Sigmoid colon (tissue), 4 donors: ENCODE measurements around the gene PTPRD.

Source experiments
- EP300 ChIP-seq, 4 donors: sonication (generic); formaldehyde crosslinking; IDR thresholded peaks; one replicate each; pipeline ENCODE4 v1.6.1; 2017; ENCODE audit warnings: antibody characterized with exemption in 4 of 4
- POLR2A ChIP-seq, 2 donors: fragments of 450-650 bp; IDR thresholded peaks; one replicate each; pipeline ENCODE4 v1.6.1; 2016; ENCODE audit warnings: antibody characterized with exemption in 2 of 2, mild to moderate bottlenecking in 2 of 2, moderate library complexity in 2 of 2
- POLR2AphosphoS5 ChIP-seq, 4 donors: sonication (generic); formaldehyde crosslinking; IDR thresholded peaks; one replicate each; pipeline ENCODE4 v1.6.1; 2017; ENCODE audit warnings: antibody characterized with exemption in 4 of 4
- TF ChIP-seq, protein P1 (sequence below), 4 experiments: fragments of 450-650 bp in 3 of 4; fragments of 200-600 bp in 1 of 4; IDR thresholded peaks; one replicate each; pipeline ENCODE4 v1.5.1; 2016 to 2019; ENCODE audit warnings: antibody characterized with exemption in 4 of 4, mild to moderate bottlenecking in 3 of 4, moderate library complexity in 2 of 4

DNA sequence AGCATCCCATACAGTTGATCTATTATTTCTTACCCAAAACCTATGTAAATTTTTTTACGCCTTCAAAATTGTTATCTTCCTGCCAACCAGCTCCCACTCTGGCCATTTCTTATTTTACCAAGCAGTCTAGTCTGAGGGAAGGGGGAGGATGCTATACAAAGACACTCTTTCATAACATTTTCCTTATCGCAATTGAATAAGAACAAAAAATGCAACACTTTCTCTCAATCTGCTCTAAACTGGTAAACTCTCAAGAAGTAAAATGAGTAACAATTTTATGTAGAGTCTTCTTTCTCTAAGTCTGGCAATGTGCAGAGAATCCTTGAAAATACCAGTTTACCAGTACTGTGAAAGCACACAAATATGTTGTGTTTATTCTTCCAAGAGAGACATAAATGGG is 1216.3 kb downstream of the PTPRD start:
- TF ChIP-seq, protein P1, sequence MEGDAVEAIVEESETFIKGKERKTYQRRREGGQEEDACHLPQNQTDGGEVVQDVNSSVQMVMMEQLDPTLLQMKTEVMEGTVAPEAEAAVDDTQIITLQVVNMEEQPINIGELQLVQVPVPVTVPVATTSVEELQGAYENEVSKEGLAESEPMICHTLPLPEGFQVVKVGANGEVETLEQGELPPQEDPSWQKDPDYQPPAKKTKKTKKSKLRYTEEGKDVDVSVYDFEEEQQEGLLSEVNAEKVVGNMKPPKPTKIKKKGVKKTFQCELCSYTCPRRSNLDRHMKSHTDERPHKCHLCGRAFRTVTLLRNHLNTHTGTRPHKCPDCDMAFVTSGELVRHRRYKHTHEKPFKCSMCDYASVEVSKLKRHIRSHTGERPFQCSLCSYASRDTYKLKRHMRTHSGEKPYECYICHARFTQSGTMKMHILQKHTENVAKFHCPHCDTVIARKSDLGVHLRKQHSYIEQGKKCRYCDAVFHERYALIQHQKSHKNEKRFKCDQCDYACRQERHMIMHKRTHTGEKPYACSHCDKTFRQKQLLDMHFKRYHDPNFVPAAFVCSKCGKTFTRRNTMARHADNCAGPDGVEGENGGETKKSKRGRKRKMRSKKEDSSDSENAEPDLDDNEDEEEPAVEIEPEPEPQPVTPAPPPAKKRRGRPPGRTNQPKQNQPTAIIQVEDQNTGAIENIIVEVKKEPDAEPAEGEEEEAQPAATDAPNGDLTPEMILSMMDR (IDR thresholded peaks at IDR 0.05), result no peak
- no peak for TF ChIP-seq POLR2AphosphoS5 (IDR thresholded peaks at IDR 0.05)
- no peak for TF ChIP-seq POLR2A (IDR thresholded peaks at IDR 0.05)
- TF ChIP-seq EP300 (IDR thresholded peaks at IDR 0.05), result no peak
